ENCODE results near the gene ADD1. TPM values are rescaled to one million over a fixed set of nuclear protein-coding genes. Genes with fewer than 3 reads are reported as not detected.

The ADD1 gene
- total and polyA plus RNA-seq, 8 donors: 262 to 331 (median 304) TPM

DNA sequence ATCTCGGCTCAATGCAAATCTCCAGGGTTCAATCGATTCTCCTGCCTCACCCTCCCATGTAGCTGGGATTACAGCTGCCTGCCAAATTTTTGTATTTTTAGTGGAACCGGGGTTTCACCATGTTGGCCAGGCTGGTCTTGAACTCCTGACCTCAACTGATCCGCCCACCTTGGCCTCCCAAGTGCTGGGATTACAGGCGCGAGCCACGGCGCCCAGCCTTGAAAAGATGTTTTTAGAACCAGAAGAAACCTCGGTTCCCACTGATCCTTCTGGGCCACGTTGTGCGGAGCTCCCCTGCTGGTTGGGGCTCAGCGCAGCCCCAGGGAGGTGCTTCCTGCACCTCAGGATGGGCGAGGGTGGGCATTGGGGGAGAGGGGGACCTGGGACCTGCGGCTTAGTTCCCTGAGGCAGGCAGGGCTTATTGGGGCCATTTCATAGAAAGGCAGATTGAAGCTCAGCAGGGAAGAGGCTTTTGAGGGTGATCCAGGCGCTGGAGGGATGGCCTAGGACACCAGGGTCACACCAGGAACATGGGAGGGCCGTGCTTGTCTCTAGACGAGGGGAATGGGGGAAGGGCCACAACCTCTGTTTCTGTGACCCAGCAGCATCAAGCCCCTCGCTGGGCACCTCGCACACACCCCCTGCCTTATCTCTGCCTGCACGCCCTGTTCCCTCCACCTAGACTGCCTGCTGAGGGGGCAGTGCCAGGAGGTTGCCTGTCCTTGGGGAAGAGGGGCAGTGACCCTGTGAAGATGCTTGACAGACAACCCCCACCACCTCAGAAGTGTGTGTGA lies 6.3 kb upstream of the ADD1 start:
- no peaks in the 10 kb centered on the region for H3K9me3 ChIP-seq
- no peak overlapping the region for H3K4me3 ChIP-seq
- peaks cover 8 to 60% of the 10 kb centered on the region in 2 donors for H3K4me1 ChIP-seq
- intact Hi-C loops (cut with DNase I): no loop called here
- peak; percentile 6 for ATAC-seq
- H3K27me3 ChIP-seq: no peaks in the 10 kb centered on the region
- no peak for TF ChIP-seq CTCF (IDR thresholded peaks at IDR 0.05)
- H3K36me3 ChIP-seq: peaks cover 0 to 45% of the 10 kb centered on the region in 2 donors
- DNase-seq: peak in 2 of 4 donors; percentile 35 to 49
- H3K27ac ChIP-seq: peak overlapping the region; percentile 34 to 72

- H3K9me3 ChIP-seq: no peaks in the 10 kb centered on the region
- no peak overlapping the region for H3K4me3 ChIP-seq
- peak overlapping the region; percentile 34 to 72 for H3K27ac ChIP-seq
- H3K36me3 ChIP-seq: peaks cover 0 to 38% of the 10 kb centered on the region in 2 donors
- no peaks in the 10 kb centered on the region for H3K27me3 ChIP-seq
- ATAC-seq (peak; percentile 63), DNase-seq (peak; percentile 60 to 80 (median 62))
- no peak for TF ChIP-seq CTCF (IDR thresholded peaks at IDR 0.05)
- intact Hi-C loops (cut with DNase I): no loop called here
- peaks cover 8 to 67% of the 10 kb centered on the region in 2 donors for H3K4me1 ChIP-seq
Observed at GRCh38 chr4:2837904-2838496, 5.6 kb upstream of the ADD1 start.

DNA sequence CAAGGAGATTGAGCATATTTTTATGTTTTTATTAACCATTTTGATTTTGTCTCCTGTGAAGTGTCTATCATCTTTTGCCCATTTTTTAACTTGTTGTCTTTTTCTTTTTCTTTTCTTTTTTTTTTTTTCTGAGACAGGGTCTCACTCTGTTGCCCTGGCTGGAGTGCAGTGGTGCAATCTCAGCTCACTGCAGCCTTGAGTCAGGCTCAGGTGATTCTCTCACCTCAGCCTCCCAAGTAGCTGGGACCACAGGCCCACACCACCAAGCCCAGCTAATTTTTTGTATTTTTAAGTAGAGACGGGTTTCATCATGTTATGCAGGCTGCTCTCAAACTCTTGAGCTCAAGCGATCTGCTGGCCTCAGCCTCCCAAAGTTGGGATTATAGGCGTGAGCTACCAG lies 4.6 kb upstream of the ADD1 start:
- no peak overlapping the region for H3K4me3 ChIP-seq
- peaks cover 0 to 27% of the 10 kb centered on the region in 2 donors for H3K36me3 ChIP-seq
- no peaks in the 10 kb centered on the region for H3K27me3 ChIP-seq
- peak overlapping the region in 1 of 2 donors; percentile 72 for H3K27ac ChIP-seq
- no peaks in the 10 kb centered on the region for H3K9me3 ChIP-seq
- intact Hi-C loops (cut with DNase I): no loop called here
- ATAC-seq: no peak
- H3K4me1 ChIP-seq: peaks cover 8 to 69% of the 10 kb centered on the region in 2 donors
- DNase-seq: no peak
- no peak for TF ChIP-seq CTCF (IDR thresholded peaks at IDR 0.05)

GRCh38 chr4:2842687-2843262 lies 869 bp upstream of the ADD1 start:
- Histone ChIP-seq H3K9me3 (no peaks in the 10 kb centered on the region), H3K4me1 (peaks cover 24 to 65% of the 10 kb centered on the region in 2 donors), H3K4me3 (peak overlapping the region; percentile 84 to 87), H3K36me3 (no peaks in the 10 kb centered on the region), H3K27me3 (no peaks in the 10 kb centered on the region), H3K27ac (peak overlapping the region; percentile 88)
- DNase-seq: no peak
- no peak for TF ChIP-seq CTCF (IDR thresholded peaks at IDR 0.05)
- ATAC-seq: peak; percentile 12
- intact Hi-C loops (cut with DNase I): no loop called here
